ENCODE data around the gene ELP1.
"Not testable (repeated sequence)": the region's sequence is repeated elsewhere in the genome, so short reads cannot be mapped to it uniquely, and the experiment has no call there.

Gene ELP1, protein sequence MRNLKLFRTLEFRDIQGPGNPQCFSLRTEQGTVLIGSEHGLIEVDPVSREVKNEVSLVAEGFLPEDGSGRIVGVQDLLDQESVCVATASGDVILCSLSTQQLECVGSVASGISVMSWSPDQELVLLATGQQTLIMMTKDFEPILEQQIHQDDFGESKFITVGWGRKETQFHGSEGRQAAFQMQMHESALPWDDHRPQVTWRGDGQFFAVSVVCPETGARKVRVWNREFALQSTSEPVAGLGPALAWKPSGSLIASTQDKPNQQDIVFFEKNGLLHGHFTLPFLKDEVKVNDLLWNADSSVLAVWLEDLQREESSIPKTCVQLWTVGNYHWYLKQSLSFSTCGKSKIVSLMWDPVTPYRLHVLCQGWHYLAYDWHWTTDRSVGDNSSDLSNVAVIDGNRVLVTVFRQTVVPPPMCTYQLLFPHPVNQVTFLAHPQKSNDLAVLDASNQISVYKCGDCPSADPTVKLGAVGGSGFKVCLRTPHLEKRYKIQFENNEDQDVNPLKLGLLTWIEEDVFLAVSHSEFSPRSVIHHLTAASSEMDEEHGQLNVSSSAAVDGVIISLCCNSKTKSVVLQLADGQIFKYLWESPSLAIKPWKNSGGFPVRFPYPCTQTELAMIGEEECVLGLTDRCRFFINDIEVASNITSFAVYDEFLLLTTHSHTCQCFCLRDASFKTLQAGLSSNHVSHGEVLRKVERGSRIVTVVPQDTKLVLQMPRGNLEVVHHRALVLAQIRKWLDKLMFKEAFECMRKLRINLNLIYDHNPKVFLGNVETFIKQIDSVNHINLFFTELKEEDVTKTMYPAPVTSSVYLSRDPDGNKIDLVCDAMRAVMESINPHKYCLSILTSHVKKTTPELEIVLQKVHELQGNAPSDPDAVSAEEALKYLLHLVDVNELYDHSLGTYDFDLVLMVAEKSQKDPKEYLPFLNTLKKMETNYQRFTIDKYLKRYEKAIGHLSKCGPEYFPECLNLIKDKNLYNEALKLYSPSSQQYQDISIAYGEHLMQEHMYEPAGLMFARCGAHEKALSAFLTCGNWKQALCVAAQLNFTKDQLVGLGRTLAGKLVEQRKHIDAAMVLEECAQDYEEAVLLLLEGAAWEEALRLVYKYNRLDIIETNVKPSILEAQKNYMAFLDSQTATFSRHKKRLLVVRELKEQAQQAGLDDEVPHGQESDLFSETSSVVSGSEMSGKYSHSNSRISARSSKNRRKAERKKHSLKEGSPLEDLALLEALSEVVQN (N-terminal part only)

DNA sequence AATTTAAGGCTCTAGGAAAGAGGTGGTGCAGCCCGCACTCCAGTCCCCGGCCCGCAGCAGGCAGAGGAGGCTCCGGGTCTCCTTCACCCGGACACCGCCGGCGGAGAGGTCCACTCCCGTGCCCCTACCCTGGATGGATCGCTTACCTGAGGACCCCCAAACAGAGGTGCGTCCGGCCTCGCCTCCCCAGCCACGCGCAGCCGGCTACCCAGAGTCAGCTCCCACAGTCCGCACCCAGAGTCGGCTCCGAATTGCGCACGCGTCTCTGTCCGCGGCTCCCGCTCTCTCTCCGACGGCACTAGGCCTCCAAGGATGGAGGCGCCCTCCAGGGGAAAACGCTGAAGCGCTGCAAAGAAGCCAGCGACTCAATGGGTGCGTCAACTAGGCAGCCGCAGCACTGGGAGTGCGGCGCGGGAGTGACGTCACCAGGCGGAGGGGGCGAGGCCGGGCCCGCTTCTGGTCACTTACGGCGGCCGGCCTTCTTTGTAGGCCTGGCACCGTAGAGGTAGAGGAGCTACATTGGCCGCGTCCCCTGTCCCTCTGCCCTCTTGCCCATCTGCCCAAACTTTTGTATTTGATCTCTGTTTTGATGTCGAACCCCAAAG lies at the start of gene ELP1:
Gene ELP1, minus strand, starts transcription at position 407 of the 605 bp plus-strand sequence. CDS start 2,978 bp downstream, outside the sequence.
- peak; percentile 74 to 84 (median 75) for DNase-seq (ENCODE audit: low read depth in 3 of 3, low spot score in 1 of 3)

DNA sequence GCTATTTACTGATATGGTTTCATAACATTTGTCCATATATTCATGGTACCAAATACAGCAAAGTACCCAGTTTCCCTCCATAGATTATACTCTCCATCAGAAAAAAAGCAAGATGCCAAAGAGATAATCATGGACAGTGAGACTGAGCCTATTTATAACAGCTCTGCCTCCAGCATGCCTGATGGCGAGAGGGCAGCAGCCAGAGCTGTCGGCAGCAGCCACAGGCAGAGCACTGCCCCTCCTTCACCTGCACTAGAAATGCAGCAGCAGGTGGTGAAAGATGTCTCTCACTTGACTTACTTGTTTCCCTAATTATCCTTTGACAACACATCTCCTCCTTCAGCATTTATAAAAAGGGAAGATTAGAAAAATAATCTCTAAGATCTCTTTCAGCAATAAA lies 47.0 kb upstream of the ELP1 start:
- no peak for DNase-seq (ENCODE audit: low read depth in 3 of 3, low spot score in 1 of 3)

DNA sequence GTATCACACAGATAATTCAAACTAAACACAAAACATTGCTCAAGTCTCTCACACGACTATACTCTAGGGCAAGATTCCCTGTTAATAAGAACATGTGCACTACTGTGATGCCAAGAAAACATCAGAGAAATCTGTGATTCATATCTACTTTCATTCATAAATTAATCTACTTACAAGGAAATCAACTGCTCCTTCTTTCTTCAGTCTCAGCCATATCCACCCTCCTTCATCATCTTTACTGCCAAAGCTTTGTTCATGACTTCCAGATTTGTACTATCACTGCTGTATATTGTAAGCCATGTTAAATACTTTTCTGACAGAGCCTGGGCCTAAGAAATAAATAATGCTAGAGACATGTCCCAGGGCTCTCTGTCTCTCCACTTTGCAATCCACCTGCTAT lies 44.3 kb upstream of the ELP1 start:
- DNase-seq (ENCODE audit: low read depth in 3 of 3, low spot score in 1 of 3), result no peak

DNA sequence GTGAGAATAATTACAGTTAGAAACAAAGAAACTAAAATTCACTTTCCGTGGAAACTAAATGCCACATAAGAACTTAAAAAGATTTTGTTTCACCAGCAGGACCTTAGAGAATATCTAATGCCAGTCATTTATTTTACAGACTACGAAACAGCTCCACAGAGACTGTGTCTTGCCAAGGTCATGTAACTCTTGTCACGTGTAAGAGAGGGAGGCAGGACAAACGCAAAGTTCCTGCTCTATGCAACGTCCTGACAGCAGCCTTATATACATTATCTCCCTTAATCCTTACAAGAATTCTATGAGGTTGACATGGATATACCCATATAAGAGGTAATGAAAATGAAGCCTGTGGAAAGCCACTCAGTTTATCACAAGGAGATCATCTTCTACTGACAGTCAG lies 40.0 kb upstream of the ELP1 start:
- DNase-seq (ENCODE audit: low read depth in 3 of 3, low spot score in 1 of 3), result no peak

DNA sequence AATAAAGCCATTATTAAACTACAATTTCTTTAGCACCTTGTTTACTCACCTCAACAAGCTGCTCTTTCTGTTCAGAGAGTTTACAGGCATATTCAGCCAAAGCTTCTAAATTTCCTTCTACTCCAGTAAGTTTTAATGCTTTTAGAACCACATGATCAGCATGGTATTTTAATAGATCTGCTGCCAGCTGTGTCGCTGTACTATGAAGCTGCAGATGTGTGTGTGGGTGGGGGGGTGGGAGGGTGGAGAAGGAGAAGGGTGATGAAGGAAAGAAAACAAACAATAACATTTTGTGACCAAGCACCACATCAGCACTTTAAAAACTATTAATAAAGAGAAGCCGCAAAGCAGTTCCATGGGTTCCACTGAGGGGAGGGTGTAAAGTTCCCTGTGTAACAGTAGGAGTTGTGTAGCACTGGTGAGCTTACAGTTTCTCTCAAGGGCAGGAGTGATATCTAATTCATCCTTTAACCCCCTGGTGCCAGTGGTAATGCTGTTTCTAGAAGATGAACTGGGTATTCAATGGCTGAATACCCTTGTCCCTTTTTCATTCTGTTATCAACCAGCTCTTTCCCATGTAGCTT lies 38.8 kb upstream of the ELP1 start:
- DNase-seq (ENCODE audit: low read depth in 3 of 3, low spot score in 1 of 3), result no peak

DNA sequence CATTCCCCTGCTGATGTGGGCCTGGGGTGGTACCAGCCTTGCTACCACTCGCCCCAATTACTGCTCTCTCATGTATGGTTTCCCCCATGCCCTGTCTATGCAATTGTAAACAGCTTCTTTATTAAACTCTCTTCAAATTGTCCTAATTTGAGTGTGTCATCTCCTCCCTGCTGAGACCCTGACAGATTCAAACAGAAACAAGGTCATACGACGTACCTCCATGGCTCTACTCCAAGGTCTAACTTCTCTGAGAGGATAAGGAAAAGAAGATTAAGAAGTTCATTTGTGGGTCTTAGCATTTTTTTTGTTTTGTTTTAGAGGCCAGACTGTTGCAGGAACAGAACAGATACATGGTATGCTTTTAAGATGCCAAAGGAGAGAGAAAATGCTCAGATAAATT lies 38.3 kb upstream of the ELP1 start:
- no peak for DNase-seq (ENCODE audit: low read depth in 3 of 3, low spot score in 1 of 3)

DNA sequence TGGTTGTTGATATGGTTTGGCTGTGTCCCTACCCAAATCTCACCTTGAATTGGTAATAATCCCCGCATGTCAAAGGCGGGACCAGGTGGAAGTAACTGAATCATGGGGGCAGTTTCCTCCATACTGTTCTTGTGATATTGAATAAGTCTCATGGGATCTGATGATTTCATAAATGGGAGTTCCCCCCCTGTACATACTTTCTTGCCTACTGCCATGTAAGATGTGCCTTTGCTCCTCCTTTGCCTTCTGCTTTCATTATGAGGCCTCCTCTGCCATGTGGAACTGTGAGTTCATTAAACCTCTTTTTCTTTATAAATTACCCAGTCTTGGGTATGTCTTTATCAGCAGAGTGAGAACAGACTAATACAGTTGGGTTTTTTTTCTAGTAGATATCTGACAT lies 37.5 kb upstream of the ELP1 start:
- not testable (repeated sequence) for DNase-seq (ENCODE audit: low read depth in 3 of 3, low spot score in 1 of 3)

DNA sequence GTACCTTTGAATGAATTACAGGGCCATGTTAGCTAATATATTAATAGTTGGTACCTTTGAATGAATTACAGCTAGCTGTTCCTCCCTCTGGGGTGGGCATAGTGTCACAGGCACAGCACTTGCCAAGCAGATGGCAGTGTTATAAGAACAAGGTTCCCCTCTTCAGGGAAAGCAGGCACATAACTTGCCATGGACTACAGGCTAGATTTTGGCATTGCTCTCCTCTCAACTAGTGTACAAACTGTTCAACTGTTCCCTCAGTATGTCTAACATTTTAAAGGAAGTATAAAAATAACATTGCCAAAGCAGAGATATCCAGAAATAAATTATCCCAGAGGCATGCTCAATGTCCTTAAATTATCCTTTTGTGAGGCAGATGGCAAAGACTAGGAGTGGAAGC lies 34.0 kb upstream of the ELP1 start:
- no peak for DNase-seq (ENCODE audit: low read depth in 3 of 3, low spot score in 1 of 3)

DNA sequence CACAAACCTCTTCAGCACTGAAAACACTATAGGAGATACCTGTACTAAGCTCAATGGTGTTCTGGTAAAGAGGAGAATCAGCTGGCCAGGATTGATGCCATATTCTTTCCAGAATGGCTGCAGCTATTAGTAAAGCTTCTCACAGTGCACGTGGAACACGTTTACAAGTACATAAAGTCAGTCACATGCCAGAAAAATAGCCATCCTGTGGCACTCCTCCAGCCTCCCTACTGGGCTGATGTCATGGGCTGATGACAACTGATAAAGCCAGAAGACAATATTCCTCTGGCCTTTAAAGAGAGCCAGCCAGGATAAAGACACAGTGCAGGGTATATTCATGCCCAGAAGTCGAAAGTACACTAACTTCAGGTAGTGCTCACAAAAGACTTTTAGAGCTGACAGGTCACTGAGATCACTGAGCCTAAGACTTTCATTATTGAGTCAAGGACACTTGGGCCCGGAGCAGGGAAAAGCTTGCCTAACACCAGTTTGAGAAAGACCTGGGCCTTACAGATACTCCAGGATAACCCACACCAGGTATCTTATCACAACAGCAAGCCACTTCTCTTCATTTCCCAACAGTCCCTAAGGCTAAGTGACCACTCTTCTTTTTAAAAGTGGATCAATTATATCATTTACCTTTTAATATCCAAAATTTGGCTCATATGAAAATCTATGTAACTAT lies 29.7 kb upstream of the ELP1 start:
- DNase-seq (ENCODE audit: low read depth in 3 of 3, low spot score in 1 of 3), result no peak

DNA sequence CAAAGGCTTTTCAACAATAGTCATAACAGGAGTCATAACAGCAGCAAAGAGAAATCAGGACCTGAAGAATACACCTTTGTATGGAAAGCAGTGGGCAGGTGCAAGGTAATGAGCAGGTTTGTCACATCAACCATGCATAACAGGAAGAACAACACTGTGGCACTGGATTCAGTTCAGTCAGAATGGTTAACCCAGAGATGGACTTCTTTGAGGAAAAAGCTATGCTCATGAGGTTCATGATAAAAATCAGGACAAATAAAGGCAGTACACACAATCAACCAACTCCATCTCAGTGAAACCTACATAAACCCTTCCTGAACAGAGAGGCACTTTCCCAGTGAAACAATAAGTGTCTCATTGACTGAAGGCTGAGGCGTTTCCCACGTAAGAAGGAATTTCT lies 27.2 kb upstream of the ELP1 start:
- DNase-seq (ENCODE audit: low read depth in 3 of 3, low spot score in 1 of 3), result no peak

DNA sequence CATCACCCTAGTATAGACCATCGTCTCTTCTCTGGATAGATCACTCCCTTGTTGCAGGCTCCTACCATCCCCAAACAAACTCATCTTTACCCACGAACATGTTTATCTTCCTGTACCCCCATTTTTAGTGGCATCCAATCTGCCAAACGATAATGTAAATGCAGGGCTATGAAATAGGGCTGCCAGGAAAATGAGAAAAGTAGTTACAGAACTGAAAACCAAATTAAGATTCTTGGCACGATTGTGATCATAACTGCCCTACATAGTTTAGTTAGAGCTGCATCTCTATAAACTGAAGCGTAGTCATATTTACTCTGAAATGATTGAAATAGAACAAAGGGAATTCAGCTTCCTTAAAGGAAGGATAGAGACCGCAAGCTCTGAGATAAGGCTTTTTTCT lies 26.4 kb upstream of the ELP1 start:
- no peak for DNase-seq (ENCODE audit: low read depth in 3 of 3, low spot score in 1 of 3)

DNA sequence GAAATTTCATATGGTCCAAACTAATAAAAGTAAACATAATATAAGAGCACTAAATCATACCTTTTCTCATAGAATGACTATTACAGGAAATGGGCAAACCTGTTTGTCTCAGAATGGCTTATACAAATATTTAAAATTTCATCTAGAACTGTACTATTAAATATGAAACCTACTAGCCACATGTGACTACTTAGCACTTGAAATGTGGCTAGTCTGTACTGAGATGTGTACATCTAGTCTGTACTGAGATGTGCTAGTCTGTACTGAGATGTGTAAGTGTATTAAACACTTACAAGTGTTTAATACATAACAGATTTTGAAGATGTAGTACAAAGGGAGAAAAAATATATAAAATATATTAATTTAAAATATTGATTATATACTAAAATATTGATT lies 22.7 kb upstream of the ELP1 start:
- DNase-seq (ENCODE audit: low read depth in 3 of 3, low spot score in 1 of 3), result no peak

DNA sequence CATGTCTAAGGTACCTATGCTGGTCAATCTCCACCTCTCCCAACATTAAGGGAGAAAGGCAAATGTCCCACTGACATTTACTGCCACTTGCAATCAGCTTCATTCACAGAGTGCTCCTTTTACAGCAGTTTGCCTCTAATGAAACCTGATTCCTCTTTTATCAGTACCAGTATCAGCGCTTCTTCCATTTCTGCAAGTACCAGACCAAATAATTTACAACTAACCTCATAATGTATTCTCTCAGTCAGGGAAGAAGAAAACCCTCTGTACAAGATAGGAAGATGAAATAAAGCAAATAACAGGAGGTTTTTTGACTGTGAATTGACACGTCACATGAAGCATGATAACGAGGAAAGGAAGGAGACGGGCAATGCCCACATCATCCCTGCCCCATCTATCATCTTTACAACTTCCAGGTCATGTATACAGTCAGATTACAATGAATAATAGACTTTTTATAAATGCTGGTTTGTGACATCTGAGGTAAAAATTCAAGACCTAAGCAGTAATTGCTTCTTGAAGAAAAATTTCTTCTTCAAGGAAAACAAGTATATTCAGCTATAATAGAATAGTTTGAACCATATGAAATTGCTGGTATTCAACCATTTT lies 22.2 kb upstream of the ELP1 start:
- no peak for DNase-seq (ENCODE audit: low read depth in 3 of 3, low spot score in 1 of 3)

DNA sequence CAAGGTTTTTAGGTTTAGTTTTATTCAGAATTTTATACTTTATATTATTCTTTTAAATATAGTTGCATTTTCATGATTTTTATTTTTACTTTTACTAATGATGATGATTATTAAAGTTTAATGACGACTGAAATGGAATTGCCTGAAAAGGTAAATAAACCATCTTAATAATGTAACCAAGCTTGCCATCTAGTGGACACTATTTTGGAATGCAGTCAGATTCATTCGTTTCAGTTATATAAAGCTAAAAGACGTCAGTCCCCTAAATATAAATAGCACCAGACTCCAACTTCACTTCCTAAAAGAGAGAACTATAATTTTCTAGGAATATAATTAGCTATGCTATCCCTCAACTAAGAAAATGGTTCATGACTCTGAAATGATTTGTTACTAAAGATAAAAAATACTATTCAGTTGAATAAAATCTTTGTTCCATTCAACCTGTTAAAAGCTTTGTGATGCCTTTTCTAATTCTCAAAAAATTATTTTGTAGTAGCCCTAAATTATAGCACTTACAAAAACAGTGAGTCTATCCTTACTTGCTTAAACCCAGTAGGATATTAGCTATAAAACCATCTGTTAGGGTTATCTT lies 20.2 kb upstream of the ELP1 start:
- DNase-seq (ENCODE audit: low read depth in 3 of 3, low spot score in 1 of 3), result no peak

DNA sequence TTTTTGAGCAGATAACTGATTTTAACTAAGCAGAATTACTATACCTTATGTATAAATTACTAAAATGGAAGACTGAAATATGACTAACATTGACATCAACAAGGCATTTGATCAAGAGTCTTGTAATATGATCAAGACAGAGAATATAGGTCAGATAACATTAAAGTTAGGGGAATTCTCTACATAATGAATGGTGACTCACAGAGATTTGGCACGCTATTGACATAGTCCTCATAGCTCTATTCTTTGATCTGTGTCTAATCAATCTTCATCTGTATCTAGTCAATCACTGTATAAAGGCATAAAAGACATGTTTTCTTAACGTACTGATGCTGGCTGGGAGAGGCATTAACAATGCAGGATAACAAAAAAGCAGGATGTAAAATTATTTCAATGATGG lies 17.7 kb upstream of the ELP1 start:
- DNase-seq (ENCODE audit: low read depth in 3 of 3, low spot score in 1 of 3), result no peak

DNA sequence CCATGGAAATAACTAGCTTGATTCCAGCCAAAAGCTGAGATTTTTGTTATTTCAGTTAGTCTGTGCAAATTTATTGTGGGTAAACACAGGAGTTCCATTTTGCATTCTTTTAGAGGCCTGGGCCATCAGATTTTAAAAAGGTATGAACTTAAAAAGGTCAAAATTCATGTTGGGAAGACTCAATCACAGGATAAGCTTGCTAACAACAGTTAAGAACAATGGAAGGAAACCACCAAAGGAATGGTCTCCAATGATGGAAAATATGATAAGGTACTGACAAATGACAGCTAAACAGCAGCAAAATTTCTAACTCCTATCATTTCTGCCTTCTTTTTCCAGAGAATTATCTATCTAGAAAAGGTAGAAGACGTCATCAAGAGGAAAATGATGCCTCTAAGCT lies 16.2 kb upstream of the ELP1 start:
- DNase-seq (ENCODE audit: low read depth in 3 of 3, low spot score in 1 of 3), result no peak

DNA sequence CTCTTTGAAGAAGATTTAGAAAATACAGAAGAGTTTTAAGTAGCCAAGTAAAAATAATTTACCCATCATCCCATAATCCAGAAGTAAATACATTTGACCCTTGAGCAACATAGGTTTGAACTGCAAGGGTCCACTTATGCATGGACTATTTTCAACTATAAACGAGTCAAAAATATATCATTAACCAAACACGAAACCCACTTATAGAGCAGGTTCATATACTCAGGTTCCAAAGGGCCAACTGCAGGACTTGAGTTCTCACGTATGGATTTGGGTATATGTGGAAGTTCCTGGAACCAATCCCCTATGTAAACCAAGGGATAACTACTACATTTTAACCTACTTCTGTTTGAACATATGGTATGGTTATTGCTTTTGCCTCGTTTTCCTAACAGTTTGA lies 6.1 kb upstream of the ELP1 start:
- no peak for DNase-seq (ENCODE audit: low read depth in 3 of 3, low spot score in 1 of 3)

DNA sequence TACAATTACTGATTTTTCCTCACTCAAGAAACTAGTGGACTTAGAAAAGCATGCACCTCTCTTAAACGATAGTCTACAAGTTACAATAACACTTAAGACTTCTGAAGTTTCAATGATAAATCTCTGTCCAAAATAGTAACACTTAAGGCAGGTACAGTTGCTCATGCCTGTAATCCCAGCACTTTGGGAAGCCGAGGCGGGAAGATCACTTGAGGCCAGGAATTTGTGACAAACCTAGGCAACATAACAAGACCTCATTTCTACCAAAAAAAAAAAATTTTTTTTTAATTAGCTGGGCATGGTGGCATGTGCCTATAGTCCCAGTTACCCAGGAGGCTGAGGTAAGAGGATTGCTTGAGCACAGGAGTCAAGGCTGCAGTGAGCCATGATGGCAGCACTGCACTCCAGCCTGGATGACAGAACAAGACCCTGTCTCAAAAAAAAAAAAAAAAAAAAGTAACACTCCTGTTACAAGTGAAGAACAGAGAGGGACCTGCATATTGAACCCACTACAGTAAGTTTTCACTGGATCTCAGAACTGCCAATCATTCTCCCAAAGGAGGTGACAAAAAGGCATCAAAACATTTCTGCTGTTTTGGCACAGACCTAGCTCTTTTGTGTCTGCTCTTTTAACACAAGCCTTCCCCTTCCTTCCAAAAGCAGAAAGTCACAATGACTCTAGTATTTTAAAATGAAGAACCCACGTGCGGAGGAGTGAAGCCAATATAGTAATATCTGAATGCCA lies 3.8 kb upstream of the ELP1 start:
- no peak for DNase-seq (ENCODE audit: low read depth in 3 of 3, low spot score in 1 of 3)
